Measurements from ENCODE around the gene GAS7. TPM values are rescaled to one million over a fixed set of nuclear protein-coding genes. Genes with fewer than 3 reads are reported as not detected.

Gene GAS7
- total RNA-seq, 1 donor from 2014 or later: 8.5 TPM

DNA sequence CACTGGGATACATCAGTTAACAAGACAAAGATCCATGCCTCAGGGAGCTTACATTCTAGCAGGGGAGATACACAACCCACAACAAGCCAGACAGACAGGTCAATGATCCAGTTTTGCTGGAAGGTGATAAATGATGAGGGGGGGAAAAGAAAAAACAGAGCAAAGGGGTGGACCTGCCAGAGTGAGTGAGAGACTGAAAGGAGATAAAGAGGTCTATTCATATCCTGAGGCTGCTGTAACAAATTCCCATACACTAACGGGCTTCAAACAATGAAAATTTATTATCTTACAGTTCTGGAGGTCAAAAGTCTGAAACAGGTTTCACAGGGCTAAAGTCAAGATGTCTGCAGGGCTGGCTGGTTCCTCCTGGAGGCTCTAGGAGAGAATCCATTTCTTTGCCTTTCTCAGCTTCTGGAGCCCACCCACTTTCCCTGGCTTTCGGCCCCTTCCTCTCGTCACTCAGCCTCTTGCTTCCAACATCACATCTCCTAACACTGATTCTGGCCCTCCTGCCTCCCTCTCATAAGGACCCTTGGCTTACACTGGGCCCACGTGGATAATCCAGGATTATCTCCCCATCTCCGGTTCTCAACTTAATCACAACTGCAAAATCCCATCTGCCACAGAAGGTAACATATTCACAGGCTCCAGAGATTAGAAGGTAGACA, 81.5 kb downstream of the GAS7 start:
- no peaks in the 10 kb centered on the region for H3K36me3 Mint-ChIP-seq (ENCODE audit: low read depth, unreplicated experiment)
- Histone ChIP-seq H3K4me2 (ENCODE audit: low read length) (no peak overlapping the region), H4K20me1 (ENCODE audit: insufficient read depth, low read length) (no peaks in the 10 kb centered on the region), H2AFZ (ENCODE audit: low read depth, low read length) (no peak overlapping the region), H3K79me2 (ENCODE audit: insufficient read depth, low read length) (no peaks in the 10 kb centered on the region), H3K9me3 (ENCODE audit: insufficient read depth, low read depth, low read length) (no peaks in the 10 kb centered on the region), H3K27me3 (ENCODE audit: insufficient read depth, low read length) (no peaks in the 10 kb centered on the region), H3K4me3 (ENCODE audit: insufficient read depth, low read depth, low read length) (no peak overlapping the region), H3K27ac (ENCODE audit: low read depth, low read length) (no peak overlapping the region), H3K9ac (ENCODE audit: low read length) (no peak overlapping the region), H3K4me1 (ENCODE audit: insufficient read depth, low read length) (peaks cover 18% of the 10 kb centered on the region), H3K36me3 (ENCODE audit: insufficient read depth, low read length) (no peaks in the 10 kb centered on the region)
- FAIRE-seq (no peak), DNase-seq (ENCODE audit: low read depth) (no peak)
- H3K9me3 Mint-ChIP-seq (ENCODE audit: unreplicated experiment): peaks cover 4% of the 10 kb centered on the region
- no peak for TF ChIP-seq CTCF (IDR thresholded peaks at IDR 0.05; ENCODE audit: insufficient read depth, low read depth, low read length)
- TF ChIP-seq EZH2 (IDR thresholded peaks at IDR 0.05; ENCODE audit: insufficient read depth, low read length): no peak
- peak overlapping the region; percentile 11 for H3K27ac Mint-ChIP-seq (ENCODE audit: unreplicated experiment)
- no peak overlapping the region for H3K4me3 Mint-ChIP-seq (ENCODE audit: unreplicated experiment)
- no peaks in the 10 kb centered on the region for H3K27me3 Mint-ChIP-seq (ENCODE audit: low read depth, unreplicated experiment)
- peaks cover 42% of the 10 kb centered on the region for H3K4me1 Mint-ChIP-seq (ENCODE audit: low read depth, unreplicated experiment)

DNA sequence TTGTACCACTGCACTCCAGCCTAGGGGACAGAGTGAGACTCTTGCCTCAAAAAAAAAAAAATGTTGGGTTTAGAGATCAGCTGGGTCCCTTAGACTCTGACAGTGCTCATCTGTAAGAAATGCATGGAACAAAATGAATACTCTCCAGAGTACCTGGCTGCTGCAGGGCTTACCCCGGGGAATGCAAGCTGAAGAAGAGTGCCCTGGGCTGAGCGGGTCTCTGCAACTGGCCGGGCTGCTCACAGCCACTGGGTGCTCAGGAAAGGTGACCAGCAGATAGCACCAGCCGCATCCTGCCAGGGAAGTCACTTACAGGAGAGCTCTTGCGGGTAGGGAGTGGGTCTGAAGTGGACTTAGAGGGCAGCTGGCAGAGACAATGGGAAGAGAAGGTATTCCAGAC, 82.1 kb downstream of the GAS7 start:
- Mint-ChIP-seq H3K36me3 (ENCODE audit: low read depth, unreplicated experiment) (no peaks in the 10 kb centered on the region), H3K27ac (ENCODE audit: unreplicated experiment) (peak overlapping the region; percentile 11), H3K4me3 (ENCODE audit: unreplicated experiment) (no peak overlapping the region), H3K27me3 (ENCODE audit: low read depth, unreplicated experiment) (no peaks in the 10 kb centered on the region), H3K4me1 (ENCODE audit: low read depth, unreplicated experiment) (peaks cover 38% of the 10 kb centered on the region), H3K9me3 (ENCODE audit: unreplicated experiment) (peaks cover 4% of the 10 kb centered on the region)
- no peak overlapping the region for H2AFZ ChIP-seq (ENCODE audit: low read depth, low read length)
- no peak overlapping the region for H3K9ac ChIP-seq (ENCODE audit: low read length)
- H3K79me2 ChIP-seq (ENCODE audit: insufficient read depth, low read length): no peaks in the 10 kb centered on the region
- no peaks in the 10 kb centered on the region for H4K20me1 ChIP-seq (ENCODE audit: insufficient read depth, low read length)
- no peak for FAIRE-seq
- H3K9me3 ChIP-seq (ENCODE audit: insufficient read depth, low read depth, low read length): no peaks in the 10 kb centered on the region
- H3K4me2 ChIP-seq (ENCODE audit: low read length): no peak overlapping the region
- no peaks in the 10 kb centered on the region for H3K36me3 ChIP-seq (ENCODE audit: insufficient read depth, low read length)
- TF ChIP-seq EZH2 (IDR thresholded peaks at IDR 0.05; ENCODE audit: insufficient read depth, low read length) (no peak), CTCF (IDR thresholded peaks at IDR 0.05; ENCODE audit: insufficient read depth, low read depth, low read length) (no peak)
- H3K4me1 ChIP-seq (ENCODE audit: insufficient read depth, low read length): peaks cover 18% of the 10 kb centered on the region
- no peak for DNase-seq (ENCODE audit: low read depth)
- H3K27me3 ChIP-seq (ENCODE audit: insufficient read depth, low read length): no peaks in the 10 kb centered on the region
- no peak overlapping the region for H3K4me3 ChIP-seq (ENCODE audit: insufficient read depth, low read depth, low read length)
- H3K27ac ChIP-seq (ENCODE audit: low read depth, low read length): no peak overlapping the region

DNA sequence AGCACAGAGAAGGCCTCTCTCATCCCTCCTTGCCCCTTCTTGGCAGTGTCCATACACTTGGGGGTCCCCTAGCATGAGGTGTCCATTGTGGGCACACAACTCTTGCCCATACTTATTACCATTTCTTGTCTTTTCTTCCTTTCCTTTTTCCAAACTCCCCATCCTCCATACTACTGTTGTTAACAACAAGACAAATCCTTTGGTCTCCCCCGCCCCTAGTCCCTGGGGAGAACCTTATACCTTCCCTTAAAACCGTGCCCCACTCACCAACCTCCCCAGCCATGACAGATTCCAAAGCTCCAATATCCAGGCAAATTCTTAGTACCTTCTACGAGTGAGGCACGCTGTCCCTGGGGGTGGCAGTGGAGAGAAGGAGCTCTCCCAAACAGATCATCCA, 82.9 kb downstream of the GAS7 start:
- peak overlapping the region; percentile 88 for H3K9ac ChIP-seq (ENCODE audit: low read length)
- H3K79me2 ChIP-seq (ENCODE audit: insufficient read depth, low read length): no peaks in the 10 kb centered on the region
- peak overlapping the region; percentile 96 for H3K27ac ChIP-seq (ENCODE audit: low read depth, low read length)
- Mint-ChIP-seq H3K4me1 (ENCODE audit: low read depth, unreplicated experiment) (peaks cover 38% of the 10 kb centered on the region), H3K4me3 (ENCODE audit: unreplicated experiment) (no peak overlapping the region), H3K27ac (ENCODE audit: unreplicated experiment) (peak overlapping the region; percentile 99), H3K27me3 (ENCODE audit: low read depth, unreplicated experiment) (no peaks in the 10 kb centered on the region), H3K36me3 (ENCODE audit: low read depth, unreplicated experiment) (no peaks in the 10 kb centered on the region), H3K9me3 (ENCODE audit: unreplicated experiment) (peaks cover 4% of the 10 kb centered on the region)
- no peak for FAIRE-seq
- H3K4me2 ChIP-seq (ENCODE audit: low read length): peak overlapping the region; percentile 89
- no peaks in the 10 kb centered on the region for H3K36me3 ChIP-seq (ENCODE audit: insufficient read depth, low read length)
- H3K27me3 ChIP-seq (ENCODE audit: insufficient read depth, low read length): no peaks in the 10 kb centered on the region
- no peaks in the 10 kb centered on the region for H4K20me1 ChIP-seq (ENCODE audit: insufficient read depth, low read length)
- H3K9me3 ChIP-seq (ENCODE audit: insufficient read depth, low read depth, low read length): no peaks in the 10 kb centered on the region
- no peak for DNase-seq (ENCODE audit: low read depth)
- peaks cover 18% of the 10 kb centered on the region for H3K4me1 ChIP-seq (ENCODE audit: insufficient read depth, low read length)
- no peak for TF ChIP-seq EZH2 (IDR thresholded peaks at IDR 0.05; ENCODE audit: insufficient read depth, low read length)
- TF ChIP-seq CTCF (IDR thresholded peaks at IDR 0.05; ENCODE audit: insufficient read depth, low read depth, low read length): no peak
- H2AFZ ChIP-seq (ENCODE audit: low read depth, low read length): peak overlapping the region; percentile 60
- peak overlapping the region; percentile 29 for H3K4me3 ChIP-seq (ENCODE audit: insufficient read depth, low read depth, low read length)
